ENCODE results near the gene C17orf67. TPM values are rescaled to one million over a fixed set of nuclear protein-coding genes. Genes with fewer than 3 reads are reported as not detected.
A peak's percentile ranks its signal among the peaks of the same experiment; 100 is the strongest.

The C17orf67 gene
- total and polyA plus RNA-seq, 2 of the 13 experiments (the other 11 are each of a cell fraction or from before 2014, with no cell fraction given) = 0.41 to 0.86 TPM

DNA sequence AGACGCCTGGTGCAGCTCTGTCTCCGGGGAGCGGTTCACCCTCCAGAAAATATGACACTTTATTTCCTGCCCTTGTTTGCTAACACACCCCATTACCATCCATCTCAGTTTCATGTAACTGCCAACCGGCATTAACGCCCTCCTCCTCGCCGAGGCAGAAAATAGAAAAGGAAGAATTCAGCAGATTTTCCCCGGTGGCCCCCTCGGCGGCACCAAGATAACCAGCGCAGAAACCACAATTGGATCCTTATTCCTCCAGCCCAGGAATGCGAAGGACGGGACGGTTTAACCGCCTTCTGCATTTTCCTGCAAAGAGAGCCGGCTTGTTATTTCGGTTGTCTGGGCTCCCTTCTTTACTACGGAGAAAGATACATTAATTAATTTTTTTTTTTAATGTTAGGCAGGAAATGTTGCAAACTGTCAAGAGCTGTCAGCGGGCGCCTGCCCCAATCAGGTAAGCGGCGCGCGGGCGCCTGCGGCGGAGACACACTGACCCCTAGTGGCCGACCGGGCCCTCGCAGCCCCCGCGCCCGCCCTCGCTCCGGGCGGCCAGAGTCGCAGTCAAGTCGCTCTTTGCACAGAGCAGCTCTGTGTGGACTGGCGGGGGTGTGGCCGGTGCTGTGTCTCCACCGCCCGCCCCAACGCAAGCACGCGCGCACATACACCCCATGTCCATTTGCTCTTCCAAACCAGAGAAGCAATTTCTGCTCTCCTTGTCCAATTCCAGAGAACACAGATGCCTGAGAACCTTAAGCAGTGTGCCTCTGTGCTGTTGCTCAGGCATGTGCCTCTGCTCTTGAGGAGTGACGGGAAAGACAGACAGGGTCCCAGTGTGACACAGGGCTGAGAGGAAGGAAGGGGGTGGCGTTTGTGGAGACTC lies 53.6 kb downstream of the C17orf67 start (continued):
- TF ChIP-seq ZHX2 (IDR thresholded peaks at IDR 0.05; ENCODE audit: low read depth) (no peak), ZHX2 (CRISPR knock-in tag; IDR thresholded peaks at IDR 0.05; ENCODE audit: borderline replicate concordance) (no peak), TCF7 (IDR thresholded peaks at IDR 0.05; ENCODE audit: low read depth) (no peak), LCORL (IDR thresholded peaks at IDR 0.05) (no peak), LCORL (CRISPR knock-in tag; IDR thresholded peaks at IDR 0.05) (peak; percentile 49; the same call in 1 of the 2 replicates), HNF1A (IDR thresholded peaks at IDR 0.05; ENCODE audit: low read depth) (no peak), HNF1A (CRISPR knock-in tag; IDR thresholded peaks at IDR 0.05; ENCODE audit: borderline replicate concordance) (no peak), ZNF326 (CRISPR knock-in tag; IDR thresholded peaks at IDR 0.05; ENCODE audit: borderline replicate concordance) (no peak), ZNF468 (CRISPR knock-in tag; IDR thresholded peaks at IDR 0.05) (no peak), ZFP1 (CRISPR knock-in tag; IDR thresholded peaks at IDR 0.05) (no peak)
- TF ChIP-seq, protein P1, sequence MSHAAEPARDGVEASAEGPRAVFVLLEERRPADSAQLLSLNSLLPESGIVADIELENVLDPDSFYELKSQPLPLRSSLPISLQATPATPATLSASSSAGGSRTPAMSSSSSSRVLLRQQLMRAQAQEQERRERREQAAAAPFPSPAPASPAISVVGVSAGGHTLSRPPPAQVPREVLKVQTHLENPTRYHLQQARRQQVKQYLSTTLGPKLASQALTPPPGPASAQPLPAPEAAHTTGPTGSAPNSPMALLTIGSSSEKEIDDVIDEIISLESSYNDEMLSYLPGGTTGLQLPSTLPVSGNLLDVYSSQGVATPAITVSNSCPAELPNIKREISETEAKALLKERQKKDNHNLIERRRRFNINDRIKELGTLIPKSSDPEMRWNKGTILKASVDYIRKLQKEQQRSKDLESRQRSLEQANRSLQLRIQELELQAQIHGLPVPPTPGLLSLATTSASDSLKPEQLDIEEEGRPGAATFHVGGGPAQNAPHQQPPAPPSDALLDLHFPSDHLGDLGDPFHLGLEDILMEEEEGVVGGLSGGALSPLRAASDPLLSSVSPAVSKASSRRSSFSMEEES (CRISPR knock-in tag; IDR thresholded peaks at IDR 0.05) = no peak
